ENCODE data around the gene IMMP2L. TPM values are rescaled to one million over a fixed set of nuclear protein-coding genes. Genes with fewer than 3 reads are reported as not detected.

Gene IMMP2L
- total and polyA plus RNA-seq, 2 donors (not counting 3 experiments of a cell fraction or from before 2014, with no cell fraction given) = 9.9 to 11.8 TPM

DNA sequence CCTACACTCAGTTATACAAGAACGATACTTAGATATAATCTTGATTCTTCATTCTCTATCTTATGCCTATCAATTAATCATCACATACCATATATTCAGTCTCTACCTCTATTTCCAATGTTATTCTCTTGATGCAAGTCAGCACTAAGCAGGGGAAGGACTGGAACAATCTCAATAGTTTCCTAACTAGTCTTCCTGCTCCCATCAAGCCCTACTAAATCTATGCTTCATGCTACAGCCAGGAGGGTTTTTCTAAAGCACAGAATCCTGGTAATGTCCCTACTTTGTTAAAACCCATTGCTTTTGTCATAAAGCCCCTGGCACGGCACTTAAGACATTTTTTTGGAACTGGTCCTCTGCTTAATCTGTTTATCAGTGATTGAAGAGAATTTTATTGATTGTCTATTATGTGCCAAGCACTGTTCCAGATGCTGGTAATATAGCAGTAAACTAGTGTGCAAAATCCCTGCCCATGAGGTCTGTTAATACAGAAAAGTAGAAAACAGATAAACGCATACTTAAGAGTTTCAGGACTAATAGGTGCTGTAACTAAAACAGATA lies 794.7 kb downstream of the IMMP2L start:
- Histone ChIP-seq H3K79me2 (ENCODE audit: control insufficient read depth, insufficient read depth, low read length) (no peaks in the 10 kb centered on the region), H3K36me3 (ENCODE audit: control insufficient read depth in 2 of 2, extremely low read depth in 1 of 2, insufficient read depth in 2 of 2, low read length in 2 of 2) (no peaks in the 10 kb centered on the region), H3K4me3 (replicated peaks in 1 of 3; ENCODE audit: insufficient read depth in 1 of 3, low read depth in 1 of 3, low read length in 3 of 3) (no peak overlapping the region), H4K20me1 (replicated peaks; ENCODE audit: control insufficient read depth, extremely low read depth, insufficient read depth, low read length) (no peaks in the 10 kb centered on the region), H2AFZ (ENCODE audit: low read depth, low read length) (no peak overlapping the region), H3K9me1 (replicated peaks; ENCODE audit: control insufficient read depth, extremely low read depth, insufficient read depth, low read length) (no peaks in the 10 kb centered on the region), H3K4me2 (ENCODE audit: insufficient read depth, low read length) (no peak overlapping the region), H3K27me3 (ENCODE audit: control insufficient read depth in 2 of 2, insufficient read depth in 2 of 2, low read length in 2 of 2) (no peaks in the 10 kb centered on the region), H3K27ac (ENCODE audit: insufficient read depth, low read depth, low read length) (no peak overlapping the region), H3K4me1 (ENCODE audit: control insufficient read depth, extremely low read depth, insufficient read depth, low read length) (peaks cover 13% of the 10 kb centered on the region), H3K9me3 (replicated peaks; ENCODE audit: control insufficient read depth, insufficient read depth, low read length) (no peaks in the 10 kb centered on the region), H3K9ac (replicated peaks; ENCODE audit: extremely low read depth, insufficient read depth, low read length) (no peak overlapping the region)
- DNase-seq (ENCODE audit: low read depth, low spot score) = no peak
- intact Hi-C loops (cut with micrococcal nuclease) (no loop called here), dilution Hi-C loops (cut with MboI; ENCODE audit: extremely low pct_ligation_motif_present, low sequenced_read_pairs) (no loop called here)
- ChIA-PET CTCF (no interaction called here), POLR2A (no interaction called here)
- FAIRE-seq = no peak
- TF ChIP-seq, protein P1, sequence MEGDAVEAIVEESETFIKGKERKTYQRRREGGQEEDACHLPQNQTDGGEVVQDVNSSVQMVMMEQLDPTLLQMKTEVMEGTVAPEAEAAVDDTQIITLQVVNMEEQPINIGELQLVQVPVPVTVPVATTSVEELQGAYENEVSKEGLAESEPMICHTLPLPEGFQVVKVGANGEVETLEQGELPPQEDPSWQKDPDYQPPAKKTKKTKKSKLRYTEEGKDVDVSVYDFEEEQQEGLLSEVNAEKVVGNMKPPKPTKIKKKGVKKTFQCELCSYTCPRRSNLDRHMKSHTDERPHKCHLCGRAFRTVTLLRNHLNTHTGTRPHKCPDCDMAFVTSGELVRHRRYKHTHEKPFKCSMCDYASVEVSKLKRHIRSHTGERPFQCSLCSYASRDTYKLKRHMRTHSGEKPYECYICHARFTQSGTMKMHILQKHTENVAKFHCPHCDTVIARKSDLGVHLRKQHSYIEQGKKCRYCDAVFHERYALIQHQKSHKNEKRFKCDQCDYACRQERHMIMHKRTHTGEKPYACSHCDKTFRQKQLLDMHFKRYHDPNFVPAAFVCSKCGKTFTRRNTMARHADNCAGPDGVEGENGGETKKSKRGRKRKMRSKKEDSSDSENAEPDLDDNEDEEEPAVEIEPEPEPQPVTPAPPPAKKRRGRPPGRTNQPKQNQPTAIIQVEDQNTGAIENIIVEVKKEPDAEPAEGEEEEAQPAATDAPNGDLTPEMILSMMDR (IDR thresholded peaks at IDR 0.05; ENCODE audit: extremely low read depth in 1 of 2, insufficient read depth in 1 of 2, low read depth in 1 of 2, low read length in 2 of 2) = no peak
- no peak for TF ChIP-seq FOS (IDR thresholded peaks at IDR 0.05; ENCODE audit: borderline replicate concordance, insufficient read depth, low read length)
- no peak for TF ChIP-seq MYC (IDR thresholded peaks at IDR 0.05; ENCODE audit: low read depth, low read length)
- no TSS peak for BruUV-seq (replicated peaks)

DNA sequence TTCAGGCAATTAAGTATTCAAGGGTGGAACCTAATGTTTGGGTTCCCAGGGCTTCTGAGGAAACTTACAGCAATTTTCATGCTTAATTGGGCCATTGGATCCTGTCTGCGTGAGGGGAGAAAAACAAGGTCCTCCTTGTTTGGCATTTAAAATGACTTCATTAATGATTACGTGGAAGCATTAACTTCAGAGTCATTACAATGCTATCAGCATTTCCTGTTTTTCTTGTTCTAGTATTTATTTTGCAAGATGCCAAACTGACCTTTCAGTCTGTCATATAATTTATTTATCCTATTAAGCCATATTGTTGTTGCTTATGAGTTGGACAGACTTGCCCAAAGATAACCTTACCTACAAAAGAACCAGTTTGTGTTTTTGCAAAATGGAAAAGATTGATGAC lies 795.4 kb downstream of the IMMP2L start:
- DNase-seq (ENCODE audit: low read depth, low spot score) = peak; percentile 35
- H3K9ac ChIP-seq (replicated peaks; ENCODE audit: extremely low read depth, insufficient read depth, low read length) = no peak overlapping the region
- no peaks in the 10 kb centered on the region for H3K27me3 ChIP-seq (ENCODE audit: control insufficient read depth in 2 of 2, insufficient read depth in 2 of 2, low read length in 2 of 2)
- no peaks in the 10 kb centered on the region for H4K20me1 ChIP-seq (replicated peaks; ENCODE audit: control insufficient read depth, extremely low read depth, insufficient read depth, low read length)
- intact Hi-C loops (cut with micrococcal nuclease) (no loop called here), dilution Hi-C loops (cut with MboI; ENCODE audit: extremely low pct_ligation_motif_present, low sequenced_read_pairs) (no loop called here)
- no peak overlapping the region for H2AFZ ChIP-seq (ENCODE audit: low read depth, low read length)
- no peaks in the 10 kb centered on the region for H3K9me1 ChIP-seq (replicated peaks; ENCODE audit: control insufficient read depth, extremely low read depth, insufficient read depth, low read length)
- no peak overlapping the region for H3K4me2 ChIP-seq (ENCODE audit: insufficient read depth, low read length)
- no peak for FAIRE-seq
- H3K4me1 ChIP-seq (ENCODE audit: control insufficient read depth, extremely low read depth, insufficient read depth, low read length) = peaks cover 17% of the 10 kb centered on the region
- H3K4me3 ChIP-seq (replicated peaks in 1 of 3; ENCODE audit: insufficient read depth in 1 of 3, low read depth in 1 of 3, low read length in 3 of 3) = no peak overlapping the region
- no peaks in the 10 kb centered on the region for H3K36me3 ChIP-seq (ENCODE audit: control insufficient read depth in 2 of 2, extremely low read depth in 1 of 2, insufficient read depth in 2 of 2, low read length in 2 of 2)
- TF ChIP-seq EZH2 (IDR thresholded peaks at IDR 0.05; ENCODE audit: borderline replicate concordance, low read depth, low read length, severe bottlenecking) (no peak), POLR2A (IDR thresholded peaks at IDR 0.05; ENCODE audit: low read depth, low read length) (no peak), POLR2AphosphoS5 (IDR thresholded peaks at IDR 0.05; ENCODE audit: insufficient read depth, low read depth, low read length) (no peak), FOS (IDR thresholded peaks at IDR 0.05; ENCODE audit: borderline replicate concordance, insufficient read depth, low read length) (no peak), GATA2 (IDR thresholded peaks at IDR 0.05; ENCODE audit: insufficient read depth, insufficient read length, low read depth, low read length) (no peak), JUN (IDR thresholded peaks at IDR 0.05; ENCODE audit: borderline replicate concordance, insufficient read depth, insufficient read length, low read depth) (no peak), MYC (IDR thresholded peaks at IDR 0.05; ENCODE audit: low read depth, low read length) (no peak)
- TF ChIP-seq, protein P1 (IDR thresholded peaks at IDR 0.05; ENCODE audit: extremely low read depth in 1 of 2, insufficient read depth in 1 of 2, low read depth in 1 of 2, low read length in 2 of 2) = no peak
- TF ChIP-seq, protein P2, sequence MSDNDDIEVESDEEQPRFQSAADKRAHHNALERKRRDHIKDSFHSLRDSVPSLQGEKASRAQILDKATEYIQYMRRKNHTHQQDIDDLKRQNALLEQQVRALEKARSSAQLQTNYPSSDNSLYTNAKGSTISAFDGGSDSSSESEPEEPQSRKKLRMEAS (IDR thresholded peaks at IDR 0.05; ENCODE audit: insufficient read depth, insufficient read length) = no peak
- no TSS peak for BruUV-seq (replicated peaks)
- CTCF ChIA-PET = no interaction called here
- no peaks in the 10 kb centered on the region for H3K79me2 ChIP-seq (ENCODE audit: control insufficient read depth, insufficient read depth, low read length)
- POLR2A ChIA-PET = no interaction called here
- H3K9me3 ChIP-seq (replicated peaks; ENCODE audit: control insufficient read depth, insufficient read depth, low read length) = no peaks in the 10 kb centered on the region
- no peak overlapping the region for H3K27ac ChIP-seq (ENCODE audit: insufficient read depth, low read depth, low read length)
